Measurements from ENCODE around the gene AP3S1.

Gene AP3S1

GRCh38 chr5:115829913-115830312 is 11.8 kb upstream of the AP3S1 start:
- DNase-seq, result no peak

GRCh38 chr5:115831163-115831768 is 10.5 kb upstream of the AP3S1 start:
- DNase-seq, result peak in 1 of 2 donors; percentile 34

- DNase-seq, result no peak
These were observed 6.3 kb upstream of the AP3S1 start for GRCh38 chr5:115835481-115835880.

GRCh38 chr5:115838885-115839518 is 2.7 kb upstream of the AP3S1 start:
- peak in 1 of 2 donors; percentile 70 for DNase-seq

GRCh38 chr5:115840873-115841272 is 862 bp upstream of the AP3S1 start:
- DNase-seq, result no peak

GRCh38 chr5:115842089-115842935 is 577 bp downstream of the AP3S1 start:
- no peak for DNase-seq

- DNase-seq, result no peak
These were observed 1.2 kb downstream of the AP3S1 start for GRCh38 chr5:115842952-115843351.

- no peak for DNase-seq
These were observed 1.9 kb downstream of the AP3S1 start for GRCh38 chr5:115843444-115844130.

- no peak for DNase-seq
These were observed 2.6 kb downstream of the AP3S1 start for GRCh38 chr5:115844321-115844817.

GRCh38 chr5:115847290-115847689 is 5.6 kb downstream of the AP3S1 start:
- no peak for DNase-seq

GRCh38 chr5:115849258-115849798 is 7.6 kb downstream of the AP3S1 start:
- DNase-seq, result no peak

GRCh38 chr5:115850744-115851416 is 9.1 kb downstream of the AP3S1 start:
- no peak for DNase-seq

GRCh38 chr5:115854139-115854538 is 12.4 kb downstream of the AP3S1 start:
- DNase-seq, result no peak

GRCh38 chr5:115855959-115856358 is 14.2 kb downstream of the AP3S1 start:
- DNase-seq, result no peak

- DNase-seq, result no peak
These were observed 15.3 kb downstream of the AP3S1 start for GRCh38 chr5:115857057-115857479.

- no peak for DNase-seq
These were observed 16.1 kb downstream of the AP3S1 start for GRCh38 chr5:115857626-115858349.

- DNase-seq, result no peak
These were observed 16.7 kb downstream of the AP3S1 start for GRCh38 chr5:115858396-115858795.

GRCh38 chr5:115859378-115859777 is 17.6 kb downstream of the AP3S1 start:
- DNase-seq, result no peak

GRCh38 chr5:115869256-115869795 is 27.6 kb downstream of the AP3S1 start:
- DNase-seq, result no peak

GRCh38 chr5:115872447-115872846 is 30.7 kb downstream of the AP3S1 start:
- no peak for DNase-seq

- no peak for DNase-seq
These were observed 31.7 kb downstream of the AP3S1 start for GRCh38 chr5:115873392-115873791.

Measured in bone marrow (tissue), 2 donors.